GM20431 (cell line): ENCODE data around the gene PGF.
"Not testable (repeated sequence)": the region's sequence is repeated elsewhere in the genome, so short reads cannot be mapped to it uniquely, and the experiment has no call there.

ENCODE experiments used
- in situ Hi-C: fragments of 300-500 bp; cut with MseI, MboI; formaldehyde crosslinking; loops from one replicate; pipeline ENCODE4 v1.15.0; 2020; ENCODE audit warnings: low sequenced_read_pairs; ENCODE audit not compliant: unreplicated experiment

The PGF gene

GRCh38 chr14:74946659-74947281 is 8.6 kb downstream of the PGF start:
- in situ Hi-C loops, result no loop called here

DNA sequence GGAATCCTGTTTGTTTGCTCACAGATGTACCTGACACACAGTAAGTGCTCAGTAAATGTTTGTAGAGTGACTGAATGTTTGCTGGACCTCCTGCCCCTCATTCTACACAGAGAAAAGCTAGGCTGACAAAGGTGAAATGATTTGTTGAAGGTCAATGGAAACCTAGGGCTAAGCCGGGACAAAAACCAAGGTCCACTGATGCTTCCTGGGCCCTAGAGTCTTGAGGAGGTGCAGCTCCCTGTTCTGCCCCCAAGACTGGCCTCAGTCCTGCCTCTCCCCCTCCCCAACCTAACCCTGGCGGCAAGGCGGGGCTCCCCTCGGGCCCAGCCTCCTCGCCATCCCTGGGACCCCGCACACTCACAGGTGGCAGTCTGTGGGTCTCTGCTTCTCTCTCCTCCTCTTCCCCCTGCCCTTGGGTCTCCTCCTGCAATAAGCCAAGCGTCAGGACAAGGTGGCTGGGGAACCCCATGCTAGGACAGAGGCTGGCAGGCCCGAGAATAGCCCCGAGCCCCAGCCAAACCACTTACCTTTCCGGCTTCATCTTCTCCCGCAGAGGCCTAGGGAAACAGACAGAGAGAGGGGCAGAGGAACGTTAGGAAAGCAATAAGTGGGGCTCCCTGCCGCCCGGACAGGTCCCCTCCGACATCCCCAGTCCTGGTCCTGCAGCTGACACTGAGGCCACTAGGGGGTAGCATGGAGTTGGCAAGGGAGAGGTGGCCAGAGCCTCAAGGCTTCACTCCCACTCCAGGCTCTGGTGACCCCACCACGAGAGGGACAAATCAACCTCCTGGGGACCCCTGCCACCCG is 9.3 kb downstream of the PGF start:
- in situ Hi-C loops, result no loop called here

GRCh38 chr14:74945261-74945851 is 10.0 kb downstream of the PGF start:
- in situ Hi-C loops, result no loop called here

DNA sequence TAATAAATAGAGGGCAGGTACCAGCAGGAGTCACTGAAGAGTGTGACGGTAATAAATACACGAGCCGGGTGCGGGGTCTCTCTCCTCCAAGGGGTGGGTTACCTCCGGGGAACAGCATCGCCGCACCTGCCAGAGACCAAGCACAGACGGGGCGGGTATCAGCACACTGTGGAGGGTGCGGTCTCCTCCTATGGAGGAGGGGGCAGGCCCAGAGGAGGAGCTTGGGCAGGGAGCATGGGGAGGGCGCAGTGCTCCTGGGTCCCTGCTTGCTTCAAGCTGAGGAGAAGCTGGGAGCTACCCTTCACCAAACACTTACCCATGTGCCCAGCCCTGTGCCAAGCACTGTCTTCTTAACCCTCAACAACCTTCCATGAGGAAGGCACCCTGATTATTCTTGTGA is 12.8 kb downstream of the PGF start:
- in situ Hi-C loops, result no loop called here

- in situ Hi-C loops, result no loop called here
Observed at GRCh38 chr14:74942181-74942580, 13.2 kb downstream of the PGF start.

GRCh38 chr14:74941676-74942097 is 13.7 kb downstream of the PGF start:
- in situ Hi-C loops, result no loop called here

- in situ Hi-C loops, result no loop called here
Observed at GRCh38 chr14:74940956-74941565, 14.3 kb downstream of the PGF start.

- in situ Hi-C loops, result no loop called here
Observed at GRCh38 chr14:74938531-74939495, 16.6 kb downstream of the PGF start.

GRCh38 chr14:74937171-74937570 is 18.2 kb downstream of the PGF start:
- in situ Hi-C loops, result no loop called here

- in situ Hi-C loops, result no loop called here
Observed at GRCh38 chr14:74936731-74937130, 18.7 kb downstream of the PGF start.

DNA sequence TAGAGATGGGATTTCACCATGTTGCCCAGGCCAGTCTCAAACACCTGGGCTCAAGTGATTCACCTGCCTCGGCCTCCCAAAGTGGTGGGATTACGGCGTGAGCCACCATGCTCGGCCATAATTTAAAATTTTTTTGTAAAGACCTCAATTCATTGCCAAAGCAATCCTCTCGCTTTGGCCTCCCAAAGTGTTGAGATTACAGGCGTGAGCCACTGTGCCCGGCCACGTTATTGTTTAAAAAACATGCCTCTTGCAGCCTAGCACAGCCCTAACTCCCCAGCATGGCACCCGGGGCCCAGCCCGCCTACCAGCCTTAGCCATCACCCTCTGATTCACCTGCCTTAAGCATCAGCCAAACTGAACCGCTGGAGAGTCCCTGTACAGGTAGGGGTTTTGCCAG is 19.2 kb downstream of the PGF start:
- in situ Hi-C loops, result no loop called here

- in situ Hi-C loops, result no loop called here
Observed at GRCh38 chr14:74935360-74935680, 20.1 kb downstream of the PGF start.

GRCh38 chr14:74934476-74935359 is 20.7 kb downstream of the PGF start:
- in situ Hi-C loops, result no loop called here

- in situ Hi-C loops, result no loop called here
Observed at GRCh38 chr14:74934041-74934440, 21.4 kb downstream of the PGF start.

GRCh38 chr14:74932936-74933335 is 22.5 kb downstream of the PGF start:
- in situ Hi-C loops, result not testable (repeated sequence)

- in situ Hi-C loops, result no loop called here
Observed at GRCh38 chr14:74932401-74932901, 22.9 kb downstream of the PGF start.

- in situ Hi-C loops, result not testable (repeated sequence)
Observed at GRCh38 chr14:74931744-74932143, 23.7 kb downstream of the PGF start.

DNA sequence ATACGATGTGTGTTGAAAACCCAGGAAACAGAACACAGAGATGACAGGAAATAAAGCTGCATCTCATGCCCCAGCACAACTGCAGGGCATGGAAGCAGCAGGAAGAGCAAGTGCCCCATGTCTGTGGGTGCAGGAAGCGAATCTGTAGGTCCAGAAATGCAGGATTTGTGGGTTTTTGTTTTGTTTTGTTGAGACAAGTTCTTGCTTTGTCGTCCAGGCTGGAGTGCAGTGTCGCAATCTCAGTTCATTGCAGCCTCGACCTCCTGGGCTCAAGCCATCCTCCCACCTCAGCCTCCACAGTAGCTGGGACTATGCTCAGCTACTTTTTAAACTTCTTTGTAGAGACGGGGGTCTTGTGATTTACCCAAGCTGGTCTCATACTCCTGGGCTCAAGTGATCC is 26.2 kb downstream of the PGF start:
- in situ Hi-C loops, result no loop called here

DNA sequence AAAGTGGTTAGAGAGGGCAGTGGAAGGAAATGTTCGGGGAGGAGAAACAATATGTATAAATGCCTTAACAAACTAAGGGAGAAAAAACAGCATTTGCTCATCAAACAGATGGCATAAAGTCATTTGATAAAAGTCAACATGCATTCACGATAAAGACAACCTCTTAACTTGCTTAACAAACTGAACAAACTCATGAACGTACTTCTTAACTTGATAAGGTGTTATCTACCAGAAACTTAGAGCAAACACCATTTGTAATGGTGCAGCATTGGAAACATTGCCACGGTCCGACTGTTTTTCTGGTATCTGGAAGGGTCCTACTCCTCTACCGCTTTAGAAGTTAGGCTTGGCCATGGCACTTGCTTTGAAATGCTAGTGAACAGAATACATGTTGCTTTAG is 28.2 kb downstream of the PGF start:
- in situ Hi-C loops, result no loop called here
